GM21717 (cell line): Measurements from ENCODE around the gene LRMDA.

Experiments used
- ATAC-seq: cut with Tn5 transposase; IDR thresholded peaks from one replicate; pipeline ENCODE4 v1.9.1; 2021; ENCODE audit warnings: mild to moderate bottlenecking, moderate library complexity; ENCODE audit not compliant: unreplicated experiment

The LRMDA gene

DNA sequence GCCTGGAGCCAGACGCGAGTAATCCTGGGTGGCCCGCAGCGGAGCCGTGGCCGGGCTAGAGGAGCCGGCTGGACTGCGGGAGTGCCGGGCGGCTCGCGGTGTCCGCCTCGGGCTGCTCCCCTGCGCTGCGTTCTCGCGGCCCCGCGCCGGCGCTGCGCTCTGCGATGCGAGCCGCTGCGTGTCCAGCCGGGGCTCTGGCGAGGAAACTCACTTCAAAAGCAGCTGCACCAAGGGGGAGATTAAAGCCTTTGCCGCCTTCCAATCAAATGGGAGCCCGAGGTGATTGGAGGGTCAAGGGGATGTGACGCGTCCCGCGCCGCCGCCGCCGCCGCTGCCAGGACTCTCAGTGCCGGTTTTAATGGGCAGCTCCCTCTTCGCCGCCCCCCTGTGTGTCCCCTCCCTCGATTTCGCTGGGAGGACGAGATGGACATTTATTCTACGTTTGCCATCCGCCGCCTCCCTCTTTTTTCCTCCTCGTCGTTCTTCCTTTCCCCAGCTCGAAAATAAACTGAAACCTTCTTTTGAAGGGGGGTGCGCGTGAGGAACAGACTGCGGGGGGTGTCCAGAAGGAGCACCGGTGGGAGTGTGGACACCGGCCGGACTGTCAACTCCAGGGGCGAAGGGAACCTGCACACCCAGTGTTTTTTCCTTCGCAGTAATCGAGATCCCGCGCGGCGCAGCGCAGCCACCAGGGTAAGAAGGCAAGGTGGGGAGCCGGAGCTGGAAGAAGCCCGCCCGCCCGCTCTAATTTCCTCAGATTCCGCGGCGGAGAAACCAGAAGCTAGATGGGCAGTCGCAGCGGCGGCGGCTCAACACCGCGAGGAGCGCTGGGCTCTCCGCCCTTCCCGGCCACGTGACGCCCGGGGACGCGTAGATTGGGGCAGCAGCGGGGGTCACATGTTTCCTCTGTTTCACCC, 29.6 kb upstream of the LRMDA start, which contains the start of gene ZNF503:
ZNF503 (minus strand) TSS at position 196 of the 917 bp plus-strand sequence. CDS start 345 bp downstream, outside the sequence.
- ATAC-seq = no peak

DNA sequence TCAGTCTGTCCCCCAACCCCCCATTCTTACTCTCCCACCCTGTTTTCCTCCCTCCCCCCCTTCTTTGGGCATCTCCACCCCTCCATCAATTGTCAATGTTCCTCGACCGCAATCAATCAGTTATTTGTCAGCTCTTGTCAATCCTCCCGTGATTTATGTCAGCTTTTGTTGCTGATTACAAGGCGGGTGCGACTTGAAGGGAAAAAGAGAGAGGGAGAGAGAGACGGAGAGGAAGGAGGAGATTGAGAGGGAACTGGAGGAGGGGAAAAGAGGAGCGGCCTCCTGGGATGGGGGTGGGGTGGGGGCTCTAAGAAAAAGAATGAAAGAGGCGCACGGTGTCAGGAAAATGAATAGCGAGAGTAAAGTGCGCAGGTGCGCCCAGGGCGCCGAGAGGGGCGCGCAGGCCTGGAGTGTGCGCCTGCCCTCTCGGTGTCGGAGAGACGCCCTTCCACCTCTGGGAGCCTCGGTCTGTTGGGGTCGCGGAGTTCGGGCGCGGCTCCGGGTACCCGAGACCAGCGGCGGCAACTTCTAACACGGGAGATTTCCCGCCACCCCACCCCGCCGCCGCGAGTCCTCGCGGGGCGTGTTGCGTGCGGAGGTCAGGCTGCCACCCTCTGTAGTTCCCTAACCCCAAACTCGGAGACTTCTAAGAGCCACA, 28.8 kb upstream of the LRMDA start:
- ATAC-seq = no peak

DNA sequence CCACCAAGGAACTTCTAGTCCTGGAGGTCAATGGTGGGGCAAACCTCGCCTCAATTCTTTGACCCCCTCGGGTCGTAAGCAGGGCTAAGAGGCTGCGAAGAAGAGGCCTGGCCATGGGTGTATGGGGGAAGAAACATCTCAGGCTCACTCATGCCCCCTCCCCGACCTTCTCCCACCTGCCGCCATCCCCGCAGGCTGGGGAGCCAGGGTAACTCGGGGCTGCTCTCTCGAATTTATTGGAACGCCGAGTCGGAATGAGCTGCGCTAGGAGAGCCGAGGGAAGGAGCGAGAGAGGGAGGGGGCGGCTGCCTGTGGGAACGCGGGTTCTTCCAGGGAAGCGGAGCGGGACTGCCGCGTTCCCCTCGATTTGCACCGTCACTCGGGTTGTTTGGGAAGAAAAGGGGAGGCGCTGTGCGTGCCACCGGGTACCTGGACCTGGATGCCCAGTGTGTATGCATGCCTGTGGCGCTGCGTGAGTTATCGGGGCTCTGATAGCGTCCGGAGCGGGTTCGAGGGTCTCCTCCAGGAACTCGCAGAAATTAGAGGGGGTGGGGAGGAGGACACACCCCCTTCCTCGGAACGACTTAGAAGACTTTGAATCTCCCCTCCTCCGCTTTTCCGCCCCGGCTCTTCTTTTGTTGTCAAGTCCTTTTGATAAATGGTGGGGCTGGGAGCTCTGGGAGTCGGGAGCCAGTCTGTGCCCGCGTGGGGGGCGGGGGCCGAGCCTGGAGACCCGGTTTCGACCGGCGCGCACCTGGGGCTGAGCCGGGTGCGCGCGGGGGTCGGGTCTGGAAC, 28.1 kb upstream of the LRMDA start:
- no peak for ATAC-seq

DNA sequence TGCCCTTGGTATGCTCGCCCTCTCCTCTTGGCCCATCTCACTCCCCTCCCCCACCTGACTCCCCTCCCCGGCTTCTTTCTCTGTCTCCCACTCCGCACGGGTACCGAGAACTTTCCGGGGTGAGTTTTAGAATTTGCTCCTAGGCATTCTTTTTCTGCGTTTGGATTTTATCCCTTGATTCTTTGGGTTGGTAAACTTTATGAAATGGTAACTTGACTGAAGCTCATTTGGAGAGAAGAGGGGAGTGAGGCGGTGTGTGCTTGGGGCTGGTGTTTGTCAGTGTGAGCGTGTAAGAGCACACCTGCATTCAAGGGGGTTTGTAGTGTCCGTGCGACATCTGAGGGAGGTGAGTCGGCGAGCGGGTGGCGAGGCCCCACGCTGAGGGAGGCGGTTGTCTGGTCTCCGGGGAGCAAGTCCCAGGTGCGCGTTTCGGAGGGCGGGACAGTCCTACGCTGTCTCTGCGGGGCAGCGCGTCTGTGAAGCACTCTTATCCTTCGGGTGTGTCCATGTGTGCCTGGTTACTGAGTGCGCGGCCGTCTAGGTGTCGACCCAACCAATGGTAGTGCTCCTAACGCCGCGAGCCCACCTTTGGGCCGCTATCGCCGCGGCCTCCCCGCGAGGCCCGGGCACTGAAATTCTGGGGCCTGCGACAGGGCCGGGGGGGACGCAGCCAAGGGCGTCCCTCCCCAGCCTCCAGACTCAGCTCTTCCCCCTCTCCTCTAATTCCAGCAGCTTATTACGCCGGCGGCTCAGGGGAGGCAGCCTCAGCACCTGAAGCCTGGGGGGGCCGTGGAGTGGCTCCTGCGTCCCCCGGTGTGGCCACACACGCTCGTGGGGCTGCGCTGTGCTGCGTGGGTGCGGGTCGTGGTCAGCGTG, 27.2 kb upstream of the LRMDA start:
- ATAC-seq = no peak

DNA sequence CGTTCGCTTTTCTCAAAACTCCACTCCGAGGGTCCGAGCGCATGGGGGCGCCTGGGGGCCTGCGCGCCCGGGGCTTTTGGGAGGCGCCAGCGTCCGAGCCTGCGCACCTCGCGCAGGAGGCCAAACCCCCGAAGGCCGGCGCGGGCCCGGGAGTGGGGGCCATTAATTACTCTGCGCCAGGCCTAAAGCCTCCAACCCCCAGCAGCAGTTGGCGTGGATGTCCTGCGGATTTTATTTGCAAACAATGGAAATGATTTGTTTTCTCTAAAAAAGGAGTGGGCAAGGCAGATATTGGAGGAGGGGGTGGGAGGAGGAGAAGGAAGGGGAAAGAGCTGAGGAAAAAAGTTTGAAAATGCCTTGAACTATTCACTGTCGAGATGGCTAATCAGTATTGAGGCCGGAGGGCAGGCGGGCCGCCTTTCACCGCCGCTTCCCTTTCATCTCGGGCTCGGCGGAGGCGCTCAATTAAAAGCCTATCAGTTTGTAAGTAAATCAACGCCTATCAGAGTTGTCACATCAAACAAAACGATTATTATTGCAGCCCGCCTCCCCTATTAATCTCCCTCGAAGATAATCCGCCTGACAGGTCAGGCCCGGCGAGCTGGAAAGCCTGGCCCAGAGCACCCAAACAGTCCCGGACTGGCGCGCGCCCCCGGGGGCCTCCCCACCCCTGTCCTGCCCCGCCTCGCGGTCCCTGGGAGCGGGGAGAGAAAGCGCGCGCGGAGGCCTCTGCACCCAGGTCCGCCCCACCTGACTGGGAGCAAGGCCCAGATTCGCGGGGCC, 26.4 kb upstream of the LRMDA start:
- ATAC-seq = no peak

DNA sequence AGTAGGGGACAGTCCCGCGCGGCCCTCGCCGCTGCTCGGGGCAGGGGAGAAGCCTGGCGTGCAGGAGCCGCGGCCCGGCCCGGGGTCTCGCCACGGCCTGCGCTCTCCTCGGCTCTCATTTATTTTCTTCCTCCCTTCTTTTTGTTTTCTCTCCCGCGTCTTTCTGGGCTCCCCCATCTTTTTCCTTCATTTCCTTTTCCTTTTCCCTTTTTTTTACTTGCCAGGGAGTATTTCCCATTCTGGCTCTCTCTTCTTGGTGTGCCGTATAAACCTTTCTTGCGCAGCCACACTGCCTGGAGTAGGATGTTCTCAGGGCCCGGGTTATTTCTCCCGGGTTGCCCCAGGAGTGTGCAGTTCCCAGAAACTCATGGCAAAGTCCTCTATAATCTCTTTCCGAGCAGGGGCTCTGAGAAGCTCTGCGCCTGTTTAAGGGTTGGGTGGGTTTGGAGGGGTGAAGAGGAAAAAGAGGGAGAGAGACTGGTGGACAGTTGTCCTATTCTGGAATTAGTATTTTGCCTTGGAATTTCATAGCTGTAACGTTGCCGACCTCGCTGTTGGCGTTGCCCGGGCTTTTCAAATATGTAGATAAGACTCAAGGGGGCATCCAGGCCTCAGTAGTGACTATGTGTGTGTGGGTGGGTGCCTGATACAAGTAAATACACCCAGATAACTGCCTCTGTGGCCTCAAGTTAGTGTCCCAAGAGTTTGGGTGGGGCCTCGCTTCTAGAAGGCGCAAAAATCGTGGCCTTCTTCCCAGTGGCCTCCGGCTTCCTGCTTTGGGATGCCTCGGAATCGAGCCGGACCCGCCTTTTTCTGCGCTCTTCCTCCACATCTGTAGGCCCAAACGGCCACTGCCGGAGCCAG, 25.6 kb upstream of the LRMDA start:
- no peak for ATAC-seq

DNA sequence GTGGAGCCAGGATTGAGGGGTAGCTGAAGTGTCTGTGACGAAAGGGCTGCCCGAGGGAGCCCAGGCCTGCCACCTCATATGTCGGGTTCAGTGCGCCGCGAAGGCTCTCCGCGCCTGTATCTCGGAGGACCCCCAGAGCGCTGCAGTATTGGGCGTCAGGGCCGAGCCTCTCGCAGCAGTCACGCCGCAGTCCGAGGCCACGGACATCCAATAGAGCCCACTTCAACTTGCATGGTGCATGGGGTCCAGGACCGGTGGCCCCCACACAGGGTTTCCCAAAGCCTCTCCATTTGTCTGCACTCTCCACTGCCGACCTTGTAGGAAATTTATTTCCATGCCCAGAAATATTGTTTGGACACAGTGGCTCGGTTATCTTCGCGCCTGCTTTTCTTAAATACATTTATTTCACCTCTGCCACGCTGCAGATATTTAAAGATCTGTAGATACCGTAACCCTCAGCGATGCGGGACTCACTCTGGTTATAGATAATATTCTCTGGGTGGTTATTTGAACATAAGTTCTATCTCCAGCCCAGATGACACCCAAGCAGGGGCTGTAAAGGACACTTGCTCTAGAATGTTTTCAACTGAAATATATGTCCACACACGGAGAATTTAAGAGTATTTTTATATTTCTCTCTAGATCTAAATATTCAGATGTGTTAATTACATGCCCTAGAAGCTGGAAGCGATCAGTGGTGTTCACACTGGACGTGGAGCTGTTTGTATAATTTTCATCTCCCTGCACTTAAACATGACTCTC, 24.8 kb upstream of the LRMDA start:
- no peak for ATAC-seq

DNA sequence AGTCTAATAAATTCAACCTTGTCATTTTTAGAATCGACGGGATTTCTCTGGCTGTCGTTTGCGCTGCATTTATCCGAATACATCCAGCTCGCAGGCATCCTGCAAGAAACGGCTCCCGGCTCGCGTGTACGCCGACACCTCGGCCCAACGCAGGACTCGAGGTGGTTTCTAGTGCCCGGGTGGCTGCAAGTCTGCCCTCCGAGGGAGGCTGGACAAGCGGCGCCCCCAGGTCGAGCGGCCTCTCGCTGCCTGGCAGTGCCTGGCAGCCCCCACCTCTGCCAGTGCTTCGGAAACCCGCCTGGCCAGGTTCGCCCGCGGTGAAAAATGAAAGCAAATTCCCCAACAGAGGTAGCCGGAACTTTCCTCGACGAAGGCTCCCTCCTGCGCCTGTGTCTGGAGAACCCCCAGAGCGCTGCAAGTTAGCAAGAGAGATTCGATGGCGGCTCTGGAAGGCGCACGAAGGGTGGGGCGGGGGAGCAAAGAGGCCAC, 24.2 kb upstream of the LRMDA start:
- ATAC-seq = no peak

DNA sequence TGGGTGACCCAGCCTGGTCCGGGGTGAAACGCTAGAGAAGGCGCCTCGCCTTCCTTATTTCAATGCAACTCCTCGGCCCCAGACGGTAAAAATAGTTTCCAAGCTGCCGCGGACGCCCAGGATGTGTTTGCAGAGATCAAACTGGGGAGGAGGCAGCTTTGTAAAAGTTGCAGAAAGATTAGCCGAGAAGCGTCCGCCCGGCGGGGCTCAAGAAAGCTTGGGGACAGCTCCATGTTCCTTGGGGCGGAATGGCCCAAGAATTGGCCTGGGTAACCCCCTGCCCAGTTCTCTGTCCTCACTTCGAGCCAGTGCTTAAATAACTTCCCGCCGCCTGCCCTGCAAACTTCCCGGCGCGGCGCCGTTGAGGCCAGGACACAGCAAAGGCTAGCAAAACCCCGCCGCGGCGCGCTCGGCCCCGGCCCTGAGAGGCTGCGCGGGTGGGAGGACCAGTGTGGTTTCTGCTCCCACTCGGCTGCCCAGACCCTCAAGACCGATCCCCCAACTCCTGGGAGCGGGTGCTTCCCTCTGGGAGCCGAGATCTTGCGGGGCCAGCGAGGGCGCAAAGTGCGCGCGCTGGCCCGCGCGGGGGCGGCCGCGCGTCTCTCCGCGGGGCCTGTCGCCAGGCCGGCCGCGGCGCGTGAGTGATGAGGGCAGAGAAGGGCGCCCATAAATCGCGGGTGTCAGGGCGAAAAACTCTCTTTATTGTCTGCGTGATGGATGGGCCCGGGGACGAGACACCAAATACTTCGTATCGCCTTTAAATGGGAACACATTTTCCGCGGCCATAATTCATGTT, 23.5 kb upstream of the LRMDA start:
- ATAC-seq = no peak

DNA sequence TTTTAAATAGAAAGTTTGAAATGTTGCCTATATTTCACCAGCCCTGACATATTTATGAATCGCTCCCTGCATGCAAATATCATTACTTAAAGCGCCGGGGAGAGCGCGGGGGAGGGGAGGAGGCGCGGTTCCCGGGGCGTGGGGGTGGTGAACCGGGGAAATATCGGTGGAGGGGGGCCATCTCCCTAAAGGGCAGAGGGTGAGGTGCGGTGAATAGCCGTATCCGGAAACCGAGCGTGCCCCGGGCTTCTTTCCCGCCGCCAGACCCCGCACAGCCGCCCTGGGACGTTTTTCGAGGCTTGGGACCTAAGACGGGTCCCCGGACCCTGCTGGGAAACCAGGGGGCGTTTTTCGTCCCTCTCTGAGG, 22.9 kb upstream of the LRMDA start:
- no peak for ATAC-seq

DNA sequence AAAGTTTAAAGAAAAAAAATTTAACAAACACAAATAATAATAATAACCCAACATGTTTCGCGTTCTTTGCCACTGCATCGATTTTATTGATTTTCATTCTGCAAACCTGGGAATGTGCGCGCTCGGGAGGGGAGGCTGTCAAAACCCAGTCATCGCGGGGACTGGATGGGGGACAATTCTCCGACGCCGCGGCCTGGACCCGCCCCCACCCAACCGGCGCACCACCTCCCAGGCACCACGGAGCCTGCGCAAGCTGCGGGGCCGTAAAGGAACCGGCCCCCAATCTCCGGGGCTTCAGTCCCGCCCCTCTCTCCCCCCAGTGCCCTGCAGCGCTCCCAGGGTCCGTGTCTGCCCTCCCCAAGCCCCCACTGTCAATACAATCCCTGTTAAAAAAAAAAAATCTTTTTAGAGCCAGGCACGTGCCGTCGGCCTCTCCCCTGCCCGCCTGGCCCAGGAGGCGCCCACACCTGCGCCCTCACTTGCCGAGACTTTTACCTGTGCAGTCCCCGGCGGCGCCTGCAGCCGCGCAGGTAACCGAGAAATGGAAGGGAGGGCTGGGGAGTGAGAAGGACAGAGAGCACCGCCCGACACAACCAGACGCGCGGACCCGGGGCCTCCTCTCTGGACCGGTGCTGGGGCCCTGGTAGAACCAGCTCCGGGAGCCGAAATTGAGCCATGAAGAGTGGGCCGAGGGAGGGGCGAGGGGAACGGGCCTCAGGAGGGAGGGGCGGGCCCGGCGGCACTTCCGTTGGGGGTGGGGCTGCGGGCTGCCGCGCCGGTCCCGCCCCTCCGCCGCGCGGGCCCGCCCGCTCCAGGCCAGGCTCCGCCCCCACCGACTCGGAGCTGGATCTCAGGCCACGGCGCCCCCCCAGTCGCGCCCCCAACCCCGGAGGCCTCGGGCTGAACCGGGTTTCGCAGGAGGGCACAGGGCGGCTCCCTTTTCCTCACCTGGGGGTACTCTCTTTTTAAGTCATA, 22.2 kb upstream of the LRMDA start:
- ATAC-seq = no peak

DNA sequence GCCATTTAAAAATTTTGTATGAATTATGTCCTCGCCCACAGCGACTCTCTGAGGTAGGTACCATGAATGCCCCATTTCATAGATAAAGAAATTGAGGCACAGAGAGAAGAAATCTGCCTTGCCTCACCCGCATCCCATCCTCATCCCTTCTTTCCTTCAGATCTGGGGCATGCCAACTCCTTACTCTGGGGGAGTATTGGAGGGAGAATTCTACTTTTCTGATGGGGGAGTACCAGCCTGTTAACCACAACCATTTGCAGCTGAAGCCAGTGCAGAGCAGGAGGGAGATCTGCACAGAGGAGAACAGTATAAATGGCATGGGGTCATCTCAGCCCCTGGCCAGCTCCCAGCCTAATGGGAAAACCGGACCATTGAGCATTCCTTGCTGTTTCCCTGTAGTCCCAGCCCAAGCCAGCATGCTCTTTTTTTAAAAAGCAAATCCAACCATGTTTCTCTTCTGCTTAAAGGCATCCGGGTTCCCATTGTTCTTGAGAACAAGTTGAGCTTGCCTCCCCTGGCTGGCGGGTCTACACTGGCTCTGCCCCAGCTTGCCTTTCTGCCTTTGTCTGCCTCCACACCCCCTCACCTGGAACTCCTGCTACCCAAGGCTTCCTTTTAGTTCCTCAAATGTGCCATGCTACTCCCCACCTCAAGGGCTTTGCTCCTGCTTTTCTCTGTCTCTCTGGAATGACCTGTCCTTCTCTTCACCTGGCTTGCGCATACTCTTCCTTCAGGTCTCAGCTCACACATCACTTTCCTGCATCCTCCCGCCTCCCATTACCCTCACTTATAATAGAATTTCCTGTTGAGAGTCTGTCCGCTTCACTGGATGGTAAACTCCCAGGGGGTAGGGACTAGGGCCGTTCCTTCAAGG, 21.1 kb upstream of the LRMDA start:
- ATAC-seq = no peak

DNA sequence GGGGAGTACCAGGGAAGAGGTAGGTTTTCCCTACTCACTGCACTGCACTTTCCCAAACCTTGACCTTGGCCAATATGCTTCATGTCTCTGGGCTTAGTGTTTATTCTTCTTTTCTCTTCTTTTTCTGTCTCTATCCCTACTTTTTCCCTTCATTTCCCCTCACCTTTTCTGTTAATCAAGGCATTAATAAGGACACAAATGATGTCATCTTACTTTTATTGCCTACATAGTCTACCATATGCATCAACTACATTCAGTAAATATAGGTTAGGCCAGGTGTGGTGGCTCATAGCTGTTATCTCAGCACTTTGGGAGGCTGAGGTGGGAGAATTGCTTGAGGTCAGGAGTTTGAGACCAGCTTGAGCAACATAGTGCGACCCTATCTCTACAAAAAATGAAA, 16.9 kb upstream of the LRMDA start:
- ATAC-seq = no peak

DNA sequence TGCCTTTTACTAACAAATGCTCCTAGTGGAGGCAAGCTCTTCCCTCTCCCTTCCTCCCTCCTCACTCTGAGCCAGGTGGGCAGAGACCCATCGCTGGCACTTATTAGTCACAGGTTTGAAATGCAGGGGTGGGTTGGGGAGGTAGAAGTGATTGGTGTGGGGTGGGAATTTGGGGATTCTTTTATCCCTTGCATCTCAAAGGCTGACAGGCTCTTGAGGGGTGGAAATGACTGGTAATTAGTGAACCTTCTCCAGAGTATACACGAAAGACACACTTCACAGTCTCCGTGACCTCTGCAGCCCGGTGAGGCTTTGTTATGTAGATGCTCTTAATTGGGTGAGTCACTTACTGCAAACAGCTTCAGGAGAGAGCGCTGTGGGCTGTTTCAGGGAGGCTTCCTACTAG, 13.9 kb upstream of the LRMDA start:
- no peak for ATAC-seq

DNA sequence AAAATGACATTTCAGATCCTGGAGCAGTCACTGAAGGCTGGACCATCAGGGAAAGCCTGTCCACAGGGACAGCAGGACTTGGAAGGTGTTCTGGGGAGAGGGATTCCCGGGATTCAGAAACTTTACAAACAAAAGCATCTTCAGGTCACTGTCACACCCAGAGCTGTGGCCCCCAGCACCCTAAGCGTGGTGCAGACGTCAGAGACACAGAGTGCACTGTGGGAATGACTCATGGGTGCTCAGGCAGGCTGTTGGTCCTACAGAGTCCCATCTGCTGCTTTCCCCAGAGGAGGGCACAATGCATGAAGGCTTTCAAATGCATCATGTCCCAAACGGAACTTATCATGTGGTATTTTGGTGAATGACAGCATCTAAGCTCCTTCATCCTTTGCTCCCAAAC, 13.1 kb upstream of the LRMDA start:
- no peak for ATAC-seq
